ENCODE results near the gene EPHB1. TPM values are rescaled to one million over a fixed set of nuclear protein-coding genes. Genes with fewer than 3 reads are reported as not detected.

Gene EPHB1
- total and polyA plus RNA-seq, 2 of the 13 experiments (the other 11 are each of a cell fraction or from before 2014, with no cell fraction given) = 0.07 to 0.21 TPM

DNA sequence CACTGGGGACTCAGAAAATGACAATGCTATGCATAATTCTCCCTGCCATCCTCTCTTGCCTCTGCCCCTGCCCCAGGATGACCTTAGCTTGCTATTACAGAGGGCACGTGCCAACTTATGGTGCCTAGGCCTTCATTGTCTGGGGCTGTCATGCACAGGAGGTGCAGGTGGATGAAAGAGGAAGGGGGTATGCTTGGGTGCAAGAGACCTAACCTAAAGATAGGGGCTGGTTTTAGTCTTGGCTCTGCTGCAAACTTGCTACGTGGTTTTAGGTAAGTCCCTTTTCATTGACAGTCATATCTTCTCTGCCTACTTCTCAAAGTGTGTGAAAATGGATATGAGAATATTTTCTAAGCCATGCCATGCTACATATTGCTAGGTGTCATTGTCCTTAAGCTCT lies 161.3 kb downstream of the EPHB1 start:
- in situ Hi-C loops (cut with HindIII; ENCODE audit: extremely low pct_ligation_motif_present, low pct_unique_long_range_greater_than_20kb) = no loop called here
- intact Hi-C loops (cut with micrococcal nuclease; ENCODE audit: unreplicated experiment) = no loop called here
- DNase-seq (ENCODE audit: low spot score) = no peak
- CTCF ChIA-PET (ENCODE audit: low intra/inter-chr PET ratio, low total read pairs) = no interaction called here
- BruUV-seq (replicated peaks) = no TSS peak
- POLR2A ChIA-PET = no interaction called here
- H3K36me3 ChIP-seq (replicated peaks in 1 of 2; ENCODE audit: control insufficient read depth in 1 of 2, insufficient read depth in 2 of 2, low read length in 2 of 2) = no peaks in the 10 kb centered on the region
- H3K9ac ChIP-seq (ENCODE audit: insufficient read depth, low read depth, low read length) = no peak overlapping the region
- no peak overlapping the region for H3K4me3 ChIP-seq (replicated peaks in 1 of 3; ENCODE audit: insufficient read depth in 1 of 3, low read depth in 2 of 3, low read length in 3 of 3)
- 0% methylated on average over 2 of the region's 2 CpGs for WGBS (ENCODE audit: low lambda C conversion rate)
- H2AFZ ChIP-seq (ENCODE audit: low read length) = no peak overlapping the region
- no peaks in the 10 kb centered on the region for H3K79me2 ChIP-seq (ENCODE audit: insufficient read depth, low read length)
- FAIRE-seq = no peak
- H3K4me2 ChIP-seq (ENCODE audit: low read depth, low read length) = no peak overlapping the region
- H3K9me3 ChIP-seq (ENCODE audit: low read length) = no peaks in the 10 kb centered on the region
- no peaks in the 10 kb centered on the region for H3K4me1 ChIP-seq (ENCODE audit: insufficient read depth, low read length)
- H3K27me3 ChIP-seq (ENCODE audit: control insufficient read depth in 1 of 2, insufficient read depth in 2 of 2, low read length in 2 of 2) = no peaks in the 10 kb centered on the region; a peak in 1 of 5 replicates
- H3K27ac ChIP-seq (ENCODE audit: extremely low read length, insufficient read depth, low read length) = no peak overlapping the region
- no peak for TF ChIP-seq FOXO1 (CRISPR knock-in tag; IDR thresholded peaks at IDR 0.05)
- TF ChIP-seq MATR3 (CRISPR knock-in tag; IDR thresholded peaks at IDR 0.05) = no peak
- no peak for TF ChIP-seq PAWR (CRISPR knock-in tag; IDR thresholded peaks at IDR 0.05; ENCODE audit: borderline replicate concordance)
- TF ChIP-seq AGO1 (IDR thresholded peaks at IDR 0.05; ENCODE audit: low read depth, low read length, poor library complexity, severe bottlenecking) = no peak
- TF ChIP-seq, protein P1, sequence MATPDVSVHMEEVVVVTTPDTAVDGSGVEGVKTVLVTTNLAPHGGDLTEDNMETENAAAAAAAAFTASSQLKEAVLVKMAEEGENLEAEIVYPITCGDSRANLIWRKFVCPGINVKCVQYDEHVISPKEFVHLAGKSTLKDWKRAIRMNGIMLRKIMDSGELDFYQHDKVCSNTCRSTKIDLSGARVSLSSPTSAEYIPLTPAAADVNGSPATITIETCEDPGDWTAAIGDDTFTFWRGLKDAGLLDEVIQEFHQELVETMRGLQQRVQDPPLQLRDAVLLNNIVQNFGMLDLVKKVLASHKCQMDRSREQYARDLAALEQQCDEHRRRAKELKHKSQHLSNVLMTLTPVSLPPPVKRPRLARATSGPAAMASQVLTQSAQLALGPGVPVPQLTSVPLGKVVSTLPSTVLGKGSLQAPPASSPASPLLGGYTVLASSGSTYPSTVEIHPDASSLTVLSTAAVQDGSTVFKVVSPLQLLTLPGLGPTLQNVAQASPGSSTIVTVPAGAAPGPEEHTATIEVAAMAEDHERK (CRISPR knock-in tag; IDR thresholded peaks at IDR 0.05; ENCODE audit: low read depth) = no peak
- TF ChIP-seq, protein P2, sequence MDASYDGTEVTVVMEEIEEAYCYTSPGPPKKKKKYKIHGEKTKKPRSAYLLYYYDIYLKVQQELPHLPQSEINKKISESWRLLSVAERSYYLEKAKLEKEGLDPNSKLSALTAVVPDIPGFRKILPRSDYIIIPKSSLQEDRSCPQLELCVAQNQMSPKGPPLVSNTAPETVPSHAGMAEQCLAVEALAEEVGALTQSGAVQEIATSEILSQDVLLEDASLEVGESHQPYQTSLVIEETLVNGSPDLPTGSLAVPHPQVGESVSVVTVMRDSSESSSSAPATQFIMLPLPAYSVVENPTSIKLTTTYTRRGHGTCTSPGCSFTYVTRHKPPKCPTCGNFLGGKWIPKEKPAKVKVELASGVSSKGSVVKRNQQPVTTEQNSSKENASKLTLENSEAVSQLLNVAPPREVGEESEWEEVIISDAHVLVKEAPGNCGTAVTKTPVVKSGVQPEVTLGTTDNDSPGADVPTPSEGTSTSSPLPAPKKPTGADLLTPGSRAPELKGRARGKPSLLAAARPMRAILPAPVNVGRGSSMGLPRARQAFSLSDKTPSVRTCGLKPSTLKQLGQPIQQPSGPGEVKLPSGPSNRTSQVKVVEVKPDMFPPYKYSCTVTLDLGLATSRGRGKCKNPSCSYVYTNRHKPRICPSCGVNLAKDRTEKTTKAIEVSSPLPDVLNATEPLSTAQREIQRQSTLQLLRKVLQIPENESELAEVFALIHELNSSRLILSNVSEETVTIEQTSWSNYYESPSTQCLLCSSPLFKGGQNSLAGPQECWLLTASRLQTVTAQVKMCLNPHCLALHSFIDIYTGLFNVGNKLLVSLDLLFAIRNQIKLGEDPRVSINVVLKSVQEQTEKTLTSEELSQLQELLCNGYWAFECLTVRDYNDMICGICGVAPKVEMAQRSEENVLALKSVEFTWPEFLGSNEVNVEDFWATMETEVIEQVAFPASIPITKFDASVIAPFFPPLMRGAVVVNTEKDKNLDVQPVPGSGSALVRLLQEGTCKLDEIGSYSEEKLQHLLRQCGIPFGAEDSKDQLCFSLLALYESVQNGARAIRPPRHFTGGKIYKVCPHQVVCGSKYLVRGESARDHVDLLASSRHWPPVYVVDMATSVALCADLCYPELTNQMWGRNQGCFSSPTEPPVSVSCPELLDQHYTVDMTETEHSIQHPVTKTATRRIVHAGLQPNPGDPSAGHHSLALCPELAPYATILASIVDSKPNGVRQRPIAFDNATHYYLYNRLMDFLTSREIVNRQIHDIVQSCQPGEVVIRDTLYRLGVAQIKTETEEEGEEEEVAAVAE (CRISPR knock-in tag; IDR thresholded peaks at IDR 0.05; ENCODE audit: borderline replicate concordance) = no peak
- TF ChIP-seq ZBTB26 (CRISPR knock-in tag; IDR thresholded peaks at IDR 0.05; ENCODE audit: borderline replicate concordance) = no peak
- TF ChIP-seq ZNF652 (CRISPR knock-in tag; IDR thresholded peaks at IDR 0.05; ENCODE audit: borderline replicate concordance, low read depth) = no peak
- TF ChIP-seq THAP9 (CRISPR knock-in tag; IDR thresholded peaks at IDR 0.05; ENCODE audit: borderline replicate concordance) = no peak
- no peak for TF ChIP-seq ZNF782 (CRISPR knock-in tag; IDR thresholded peaks at IDR 0.05; ENCODE audit: borderline replicate concordance)
- TF ChIP-seq, protein P3, sequence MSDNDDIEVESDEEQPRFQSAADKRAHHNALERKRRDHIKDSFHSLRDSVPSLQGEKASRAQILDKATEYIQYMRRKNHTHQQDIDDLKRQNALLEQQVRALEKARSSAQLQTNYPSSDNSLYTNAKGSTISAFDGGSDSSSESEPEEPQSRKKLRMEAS (IDR thresholded peaks at IDR 0.05) = no peak
- TF ChIP-seq NCOA2 (CRISPR knock-in tag; IDR thresholded peaks at IDR 0.05) = no peak
- TF ChIP-seq AHR (CRISPR knock-in tag; IDR thresholded peaks at IDR 0.05) = no peak
- no peak for ATAC-seq
- no peaks in the 10 kb centered on the region for H4K20me1 ChIP-seq (ENCODE audit: insufficient read depth, low read length)
